Fibroblast of villous mesenchyme (primary cell): ENCODE measurements around the gene SCART1. TPM values are rescaled to one million over a fixed set of nuclear protein-coding genes. Genes with fewer than 3 reads are reported as not detected.

Experiments used
- DNase-seq: peaks from one replicate; pipeline ENCODE4 v3.0.0-alpha.2; 2010; ENCODE audit warnings: low read depth
- H3K4me3 ChIP-seq: 2 replicates; pipeline ENCODE4 v1.5.1; 2011; ENCODE audit warnings: low read depth, mild to moderate bottlenecking, low read length
- total RNA-seq: library from RNA; depleted of rRNA; stranded (reverse); fragments of >200 nt; gene quantifications from 2 replicates; pipeline ENCODE4 v1.2.3, GENCODE V29; 2012
- TF ChIP-seq, protein P1 (sequence below): IDR thresholded peaks from 2 replicates; pipeline ENCODE4 v1.5.1; 2012; ENCODE audit warnings: low read depth, mild to moderate bottlenecking, low read length; ENCODE audit not compliant: insufficient read depth

The SCART1 gene
- total RNA-seq, 1 donor = 2.6 TPM

DNA sequence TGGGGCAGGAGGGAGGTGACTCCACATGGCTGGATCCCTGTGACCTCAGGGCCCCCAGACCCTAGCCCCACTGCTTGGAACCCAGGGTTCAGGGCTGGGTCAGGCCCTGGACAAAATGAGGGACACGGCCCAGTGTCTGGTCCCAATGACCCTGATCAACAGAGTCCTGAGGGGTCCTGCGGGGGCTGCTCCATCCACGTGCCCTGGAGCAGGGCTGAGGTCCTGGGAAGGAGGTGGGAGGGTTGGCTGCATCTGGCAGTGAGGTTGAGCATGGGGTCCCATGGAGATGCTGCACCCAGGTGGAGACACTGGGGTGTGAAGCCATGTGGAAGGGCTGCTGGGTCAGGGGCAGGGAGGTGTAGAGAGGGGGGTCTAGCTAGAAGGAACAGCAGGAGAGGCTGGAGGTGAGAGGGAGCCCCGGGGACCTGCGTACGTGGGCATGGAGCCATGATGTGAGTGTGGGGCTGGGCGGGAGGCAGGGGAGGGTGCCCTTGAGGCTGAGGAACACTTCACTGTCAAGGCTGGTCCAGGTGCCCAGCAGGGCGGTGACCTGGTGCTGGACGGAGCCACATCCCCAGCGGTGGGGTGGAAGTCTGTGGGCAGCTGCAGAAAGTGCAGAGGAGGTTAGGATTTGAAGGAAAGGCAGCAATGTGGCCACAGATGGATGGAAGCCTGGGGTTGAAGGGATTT lies 604 bp downstream of the SCART1 start:
- no peak for DNase-seq
- TF ChIP-seq, protein P1, sequence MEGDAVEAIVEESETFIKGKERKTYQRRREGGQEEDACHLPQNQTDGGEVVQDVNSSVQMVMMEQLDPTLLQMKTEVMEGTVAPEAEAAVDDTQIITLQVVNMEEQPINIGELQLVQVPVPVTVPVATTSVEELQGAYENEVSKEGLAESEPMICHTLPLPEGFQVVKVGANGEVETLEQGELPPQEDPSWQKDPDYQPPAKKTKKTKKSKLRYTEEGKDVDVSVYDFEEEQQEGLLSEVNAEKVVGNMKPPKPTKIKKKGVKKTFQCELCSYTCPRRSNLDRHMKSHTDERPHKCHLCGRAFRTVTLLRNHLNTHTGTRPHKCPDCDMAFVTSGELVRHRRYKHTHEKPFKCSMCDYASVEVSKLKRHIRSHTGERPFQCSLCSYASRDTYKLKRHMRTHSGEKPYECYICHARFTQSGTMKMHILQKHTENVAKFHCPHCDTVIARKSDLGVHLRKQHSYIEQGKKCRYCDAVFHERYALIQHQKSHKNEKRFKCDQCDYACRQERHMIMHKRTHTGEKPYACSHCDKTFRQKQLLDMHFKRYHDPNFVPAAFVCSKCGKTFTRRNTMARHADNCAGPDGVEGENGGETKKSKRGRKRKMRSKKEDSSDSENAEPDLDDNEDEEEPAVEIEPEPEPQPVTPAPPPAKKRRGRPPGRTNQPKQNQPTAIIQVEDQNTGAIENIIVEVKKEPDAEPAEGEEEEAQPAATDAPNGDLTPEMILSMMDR = no peak
- no peak overlapping the region for H3K4me3 ChIP-seq

DNA sequence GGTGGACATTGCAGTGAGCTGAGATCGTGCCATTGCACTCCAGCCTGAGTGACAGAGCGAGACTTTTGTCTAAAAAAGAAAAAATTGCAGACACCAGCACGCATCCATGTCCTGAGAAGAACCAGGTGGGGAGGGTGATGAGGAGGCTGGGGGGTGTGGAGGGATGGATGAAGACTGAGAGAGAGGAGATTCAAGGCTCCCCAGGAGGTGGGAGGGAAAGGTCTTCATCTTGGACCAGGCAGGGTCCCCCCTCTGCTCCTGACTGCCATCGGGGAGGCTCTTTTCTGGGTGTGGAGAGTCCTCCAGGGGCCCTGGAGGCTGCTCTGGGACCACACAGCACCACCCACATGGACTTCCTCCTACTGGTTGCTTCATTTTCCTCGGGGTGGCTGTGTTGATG lies 1.5 kb downstream of the SCART1 start:
- no peak for DNase-seq
- no peak overlapping the region for H3K4me3 ChIP-seq

DNA sequence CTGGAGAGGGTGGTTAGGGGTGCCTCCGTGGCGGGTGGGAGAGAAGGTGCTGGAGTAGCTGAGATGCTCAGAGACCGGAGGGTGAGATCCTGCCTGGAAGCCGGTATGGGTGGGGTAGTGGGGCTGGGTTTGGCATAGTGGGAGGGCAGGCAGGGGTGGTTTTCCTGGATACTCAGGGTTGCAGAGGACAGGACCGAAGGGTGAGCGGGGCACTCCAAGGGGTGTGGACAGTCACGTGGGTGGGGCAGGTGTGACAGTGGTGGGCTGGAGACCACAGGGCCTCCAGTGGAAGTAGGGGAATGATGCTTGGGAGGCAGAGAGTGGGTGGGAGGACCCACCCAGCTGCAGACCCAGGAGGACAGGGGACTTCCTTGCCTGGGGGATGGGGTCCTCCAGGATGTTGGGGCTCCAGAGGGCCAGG lies 1.9 kb downstream of the SCART1 start:
- no peak for DNase-seq
- TF ChIP-seq, protein P1 = no peak
- H3K4me3 ChIP-seq = no peak overlapping the region

More for the DNA sequence above, 1.5 kb downstream of the SCART1 start:
- TF ChIP-seq, protein P1 = no peak

- no peak for DNase-seq
- TF ChIP-seq, protein P1 = no peak
- no peak overlapping the region for H3K4me3 ChIP-seq
Observed at GRCh38 chr10:133456041-133456951, 2.6 kb downstream of the SCART1 start.

DNA sequence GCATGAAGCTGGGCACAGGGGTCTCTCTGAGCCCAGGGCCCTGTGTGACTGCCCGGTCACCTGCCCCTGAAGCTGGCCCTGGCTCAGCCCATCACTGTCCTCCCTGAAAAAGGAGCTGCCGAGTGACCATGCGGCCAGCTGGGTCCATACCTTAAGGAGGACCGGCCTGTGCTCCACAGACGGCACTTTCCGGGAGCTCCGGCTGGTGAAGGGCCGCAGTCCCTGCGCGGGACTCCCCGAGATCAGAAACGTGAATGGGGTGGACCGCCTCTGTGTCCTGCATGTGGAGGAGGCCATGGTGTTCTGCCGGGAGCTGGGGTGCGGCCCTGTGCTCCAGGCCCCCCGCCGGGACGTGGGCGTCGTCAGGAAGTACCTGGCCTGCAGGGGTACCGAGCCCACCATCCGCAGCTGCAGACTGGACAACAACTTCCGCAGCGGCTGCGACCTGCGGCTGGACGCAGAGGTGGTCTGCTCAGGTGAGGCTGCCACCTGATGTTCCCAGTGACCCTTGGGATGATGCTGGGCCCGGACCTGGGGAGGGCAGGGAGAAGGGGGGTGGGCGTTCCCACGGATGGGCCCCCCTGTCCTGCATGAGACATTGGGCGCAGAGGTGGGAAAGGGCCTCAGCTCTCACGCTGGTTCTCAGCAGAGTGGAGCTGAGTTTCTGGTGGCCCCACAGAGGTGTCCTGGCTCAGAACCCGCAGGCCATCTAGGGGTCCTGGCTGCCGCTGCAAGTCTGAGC lies 3.5 kb downstream of the SCART1 start:
- no peak overlapping the region for H3K4me3 ChIP-seq
- TF ChIP-seq, protein P1 = no peak
- no peak for DNase-seq

GRCh38 chr10:133458021-133458709 lies 4.4 kb downstream of the SCART1 start:
- TF ChIP-seq, protein P1 = no peak
- DNase-seq = no peak
- no peak overlapping the region for H3K4me3 ChIP-seq
